HepG2 (cell line): Measurements from ENCODE around the gene CDC42EP5. TPM values are rescaled to one million over a fixed set of nuclear protein-coding genes. Genes with fewer than 3 reads are reported as not detected.
A peak's percentile ranks its signal among the peaks of the same experiment; 100 is the strongest.

Experiments
- AKAP8 ChIP-seq: sonication (generic); formaldehyde crosslinking; IDR thresholded peaks from 2 replicates; pipeline ENCODE4 v1.5.1; 2020; ENCODE audit warnings: mild to moderate bottlenecking, missing genetic modification reagents
- CCAR2 ChIP-seq: fragments of 200-400 bp; formaldehyde crosslinking; optimal IDR thresholded peaks from 2 replicates; pipeline ENCODE3; 2018; ENCODE audit warnings: low read depth, mild to moderate bottlenecking, low read length, moderate library complexity
- CTCF ChIP-seq: sonication (generic); formaldehyde crosslinking; IDR thresholded peaks from 2 replicates; pipeline ENCODE4 v1.5.0; 2020; ENCODE audit warnings: mild to moderate bottlenecking, missing genetic modification reagents, moderate library complexity
- DMTF1 ChIP-seq: sonication (generic); formaldehyde crosslinking; IDR thresholded peaks from 2 replicates; pipeline ENCODE4 v1.4.0; 2020; ENCODE audit warnings: mild to moderate bottlenecking, missing genetic modification reagents
- GMEB1 ChIP-seq: sonication (generic); formaldehyde crosslinking; IDR thresholded peaks from 2 replicates; pipeline ENCODE4 v1.5.1; 2020; ENCODE audit warnings: missing genetic modification reagents, mild to moderate bottlenecking, borderline replicate concordance
- KLF16 ChIP-seq, 2 experiments: sonication (generic) in 1 of 2; formaldehyde crosslinking in 1 of 2; IDR thresholded peaks; 2 replicates each; pipeline versions ENCODE4 v1.6.1 to v1.8.0; 2016 to 2023; ENCODE audit warnings: missing genetic modification reagents in 2 of 2, missing compliant biosample characterization in 1 of 2
- KMT2A ChIP-seq: sonication (generic); formaldehyde crosslinking; IDR thresholded peaks from 2 replicates; pipeline ENCODE4 v1.4.0; 2020; ENCODE audit warnings: missing genetic modification reagents
- POLR2AphosphoS5 ChIP-seq: IDR thresholded peaks from 2 replicates; pipeline ENCODE4 v1.6.1; 2012; ENCODE audit warnings: low read depth, low read length
- ZFP91 ChIP-seq: sonication (generic); formaldehyde crosslinking; IDR thresholded peaks from 2 replicates; pipeline ENCODE4 v1.9.0; 2022; ENCODE audit warnings: missing genetic modification reagents, mild to moderate bottlenecking, borderline replicate concordance
- ZNF253 ChIP-seq: sonication (generic); formaldehyde crosslinking; IDR thresholded peaks from 2 replicates; pipeline ENCODE4 v1.8.0; 2022; ENCODE audit warnings: mild to moderate bottlenecking, missing genetic modification reagents, borderline replicate concordance
- ZNF282 ChIP-seq: fragments of 450-650 bp; IDR thresholded peaks from 2 replicates; pipeline ENCODE4 v1.6.1; 2018; ENCODE audit not compliant: partially characterized antibody
- ZNF33A ChIP-seq: sonication (generic); formaldehyde crosslinking; IDR thresholded peaks from 2 replicates; pipeline ENCODE4 v1.5.1; 2020; ENCODE audit warnings: missing genetic modification reagents, mild to moderate bottlenecking, moderate library complexity, borderline replicate concordance
- ZNF512 ChIP-seq: sonication (generic); formaldehyde crosslinking; IDR thresholded peaks from 2 replicates; pipeline ENCODE4 v1.4.0; 2020; ENCODE audit warnings: mild to moderate bottlenecking, missing genetic modification reagents
- ZNF703 ChIP-seq: sonication (generic); formaldehyde crosslinking; IDR thresholded peaks from 2 replicates; pipeline ENCODE4 v1.5.1; 2020; ENCODE audit warnings: missing genetic modification reagents, mild to moderate bottlenecking, moderate library complexity, borderline replicate concordance
- ZNF770 ChIP-seq: sonication (generic); formaldehyde crosslinking; IDR thresholded peaks from 2 replicates; pipeline ENCODE4 v1.5.0; 2020; ENCODE audit warnings: mild to moderate bottlenecking, missing genetic modification reagents
- polyA plus RNA-seq, 8 experiments: library from polyadenylated mRNA; depleted of rRNA in 3 of 8; stranded (reverse) in 7 of 8; unstranded in 1 of 8; fragments of >200 nt; fragmentation: Illumina TruSeq in 4 of 8; extraction: Trizol in 4 of 8; gene quantifications; 2 replicates each; pipeline versions ENCODE4 v1.2.1 to v1.2.3, GENCODE V29; 2011 to 2016; ENCODE audit warnings: low read depth in 4 of 8, missing spikeins in 1 of 8, mixed read lengths in 1 of 8; ENCODE audit not compliant: insufficient read depth in 1 of 8
- total RNA-seq, 5 experiments: library from RNA; depleted of rRNA; stranded (reverse); fragments of >200 nt; fragmentation: Illumina TruSeq; extraction: Trizol; gene quantifications; 2 replicates each; pipeline ENCODE4 v1.2.3, GENCODE V29; 2016; ENCODE audit warnings: low read depth in 1 of 5
- TF ChIP-seq, protein P1 (sequence below): sonication (generic); formaldehyde crosslinking; IDR thresholded peaks from 2 replicates; pipeline ENCODE4 v1.4.0; 2020; ENCODE audit warnings: missing genetic modification reagents, borderline replicate concordance

Gene CDC42EP5
- total and polyA plus RNA-seq, 2 of the 13 experiments (the other 11 are each of a cell fraction or from before 2014, with no cell fraction given) = 0.41 to 1.6 TPM

DNA sequence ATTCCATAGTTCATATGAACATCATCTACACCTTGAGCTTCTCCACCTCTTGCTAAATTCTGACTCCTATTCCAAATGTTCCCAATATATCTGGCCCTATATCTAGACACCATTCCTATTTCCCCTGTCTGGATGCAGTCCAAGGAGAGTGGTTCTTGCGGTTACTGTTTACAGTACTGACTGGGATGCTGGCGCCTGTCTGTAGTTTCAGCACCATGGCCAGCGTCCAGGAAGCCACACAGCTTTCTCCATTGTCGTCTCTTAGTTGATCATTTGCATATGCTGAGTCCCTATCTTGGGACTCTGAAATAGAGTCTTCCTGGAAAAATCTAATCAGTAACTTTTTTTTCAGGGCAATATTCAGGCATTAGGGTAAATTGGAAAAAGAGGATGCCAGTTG, 44.4 kb upstream of the CDC42EP5 start (continued):
- TF ChIP-seq DMTF1 (CRISPR knock-in tag) (no peak), KMT2A (CRISPR knock-in tag) (no peak), ZNF512 (CRISPR knock-in tag) (no peak), AKAP8 (CRISPR knock-in tag) (no peak), POLR2AphosphoS5 (no peak), ZNF770 (CRISPR knock-in tag) (no peak), ZNF282 (no peak), ZFP91 (CRISPR knock-in tag) (no peak), ZNF703 (CRISPR knock-in tag) (no peak), CCAR2 (no peak), CTCF (CRISPR knock-in tag) (no peak), ZNF33A (CRISPR knock-in tag) (no peak), KLF16 (CRISPR knock-in tag; IDR thresholded peaks at IDR 0.05) (peak in 1 of 2 experiments; percentile 78; a peak in 2 of 4 replicates), ZNF253 (CRISPR knock-in tag) (no peak), GMEB1 (CRISPR knock-in tag) (no peak)
- TF ChIP-seq, protein P1, sequence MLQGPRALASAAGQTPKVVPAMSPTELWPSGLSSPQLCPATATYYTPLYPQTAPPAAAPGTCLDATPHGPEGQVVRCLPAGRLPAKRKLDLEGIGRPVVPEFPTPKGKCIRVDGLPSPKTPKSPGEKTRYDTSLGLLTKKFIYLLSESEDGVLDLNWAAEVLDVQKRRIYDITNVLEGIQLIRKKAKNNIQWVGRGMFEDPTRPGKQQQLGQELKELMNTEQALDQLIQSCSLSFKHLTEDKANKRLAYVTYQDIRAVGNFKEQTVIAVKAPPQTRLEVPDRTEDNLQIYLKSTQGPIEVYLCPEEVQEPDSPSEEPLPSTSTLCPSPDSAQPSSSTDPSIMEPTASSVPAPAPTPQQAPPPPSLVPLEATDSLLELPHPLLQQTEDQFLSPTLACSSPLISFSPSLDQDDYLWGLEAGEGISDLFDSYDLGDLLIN (CRISPR knock-in tag) = no peak
